Hepatocyte (in vitro differentiated cells): ENCODE data around the gene GATAD1. TPM values are rescaled to one million over a fixed set of nuclear protein-coding genes. Genes with fewer than 3 reads are reported as not detected.

Experiments used
- DNase-seq: peaks from one replicate; pipeline ENCODE4 v3.0.0-alpha.2; 2016; ENCODE audit warnings: low spot score
- H2AFZ ChIP-seq: fragments of 200-600 bp; sonication (generic); 2 replicates; pipeline ENCODE4 v1.6.0; 2016; ENCODE audit warnings: antibody characterized with exemption, mild to moderate bottlenecking
- H3K27ac ChIP-seq: fragments of 200-600 bp; sonication (generic); 2 replicates; pipeline ENCODE4 v1.5.1; 2016; ENCODE audit warnings: mild to moderate bottlenecking
- H3K27me3 ChIP-seq: fragments of 200-600 bp; sonication (generic); 2 replicates; pipeline ENCODE4 v1.6.1; 2016
- H3K36me3 ChIP-seq: fragments of 200-600 bp; sonication (generic); replicated peaks from 2 replicates; pipeline ENCODE4 v1.5.1; 2016; ENCODE audit warnings: low read depth; ENCODE audit not compliant: insufficient read depth
- H3K4me1 ChIP-seq: fragments of 200-600 bp; sonication (generic); 2 replicates; pipeline ENCODE4 v1.5.1; 2016; ENCODE audit warnings: mild to moderate bottlenecking, moderate library complexity; ENCODE audit not compliant: insufficient read depth
- H3K4me2 ChIP-seq: fragments of 200-600 bp; sonication (generic); 2 replicates; pipeline ENCODE4 v1.6.0; 2016
- H3K4me3 ChIP-seq: fragments of 200-600 bp; sonication (generic); 2 replicates; pipeline ENCODE4 v1.5.1; 2016; ENCODE audit warnings: mild to moderate bottlenecking
- H3K79me2 ChIP-seq: fragments of 200-600 bp; sonication (generic); 2 replicates; pipeline ENCODE4 v1.6.0; 2017; ENCODE audit warnings: mild to moderate bottlenecking
- H3K9me2 ChIP-seq: fragments of 200-600 bp; sonication (generic); replicated peaks from 2 replicates; pipeline ENCODE4 v1.6.0; 2017; ENCODE audit warnings: mild to moderate bottlenecking; ENCODE audit not compliant: insufficient read depth
- H3K9me3 ChIP-seq: fragments of 200-600 bp; sonication (generic); 2 replicates; pipeline ENCODE4 v1.5.1; 2016; ENCODE audit warnings: low read depth, mild to moderate bottlenecking
- H4K20me1 ChIP-seq: fragments of 200-600 bp; sonication (generic); 2 replicates; pipeline ENCODE4 v1.6.0; 2016; ENCODE audit warnings: mild to moderate bottlenecking; ENCODE audit not compliant: insufficient read depth, poor library complexity, severe bottlenecking
- EZH2 ChIP-seq: fragments of 200-600 bp; sonication (generic); IDR thresholded peaks from 2 replicates; pipeline ENCODE4 v1.6.1; 2016; ENCODE audit warnings: antibody characterized with exemption, mild to moderate bottlenecking, borderline replicate concordance
- EZH2phosphoT487 ChIP-seq: fragments of 200-600 bp; sonication (generic); IDR thresholded peaks from one replicate; pipeline ENCODE4 v1.6.1; 2018; ENCODE audit warnings: antibody characterized with exemption, mild to moderate bottlenecking, low read depth, moderate library complexity; ENCODE audit not compliant: unreplicated experiment, severe bottlenecking
- WGBS: methylation state at CpG from one replicate; pipeline ENCODE4 v1.1.6; 2016; ENCODE audit warnings: low lambda C conversion rate; ENCODE audit errors: missing lambda C conversion rate; 5-methylcytosine and 5-hydroxymethylcytosine counted together
- polyA plus RNA-seq: library from polyadenylated mRNA; unstranded; fragments of >200 nt; fragmentation: Nextera tagmentation; extraction: Ambion mirVana; gene quantifications from 2 replicates; pipeline ENCODE4 v1.2.1, GENCODE V29; 2016
- total RNA-seq: library from RNA; depleted of rRNA; stranded (reverse); fragments of >200 nt; gene quantifications from 2 replicates; pipeline ENCODE4 v1.2.3, GENCODE V29; 2014
- TF ChIP-seq, protein P1 (sequence below): fragments of 200-600 bp; sonication (generic); IDR thresholded peaks from 2 replicates; pipeline ENCODE4 v1.5.1; 2016; ENCODE audit warnings: antibody characterized with exemption, mild to moderate bottlenecking; ENCODE audit not compliant: poor library complexity

GATAD1 gene
- total and polyA plus RNA-seq, 2 experiments from 2014 or later = 28.7 to 33.2 TPM

DNA sequence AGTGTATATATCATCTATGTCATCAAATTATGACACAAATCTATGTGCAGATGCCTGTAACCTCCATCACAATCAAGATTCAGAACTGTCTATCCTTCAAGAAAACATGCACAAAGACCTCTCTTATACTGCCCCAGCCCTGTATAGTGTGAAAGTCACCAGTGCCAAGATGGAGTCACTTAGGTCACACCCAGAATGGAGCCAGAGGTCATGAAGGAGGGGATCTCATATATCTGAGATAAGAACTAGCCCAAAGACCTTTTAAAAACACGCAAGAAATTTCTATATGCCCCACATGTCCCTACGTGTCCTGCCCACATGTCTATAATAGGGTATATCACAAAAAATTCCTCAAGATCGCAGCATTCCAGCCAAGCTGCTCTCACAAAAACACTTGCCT, 20.1 kb upstream of the GATAD1 start:
- H3K4me2 ChIP-seq = no peak overlapping the region
- TF ChIP-seq, protein P1, sequence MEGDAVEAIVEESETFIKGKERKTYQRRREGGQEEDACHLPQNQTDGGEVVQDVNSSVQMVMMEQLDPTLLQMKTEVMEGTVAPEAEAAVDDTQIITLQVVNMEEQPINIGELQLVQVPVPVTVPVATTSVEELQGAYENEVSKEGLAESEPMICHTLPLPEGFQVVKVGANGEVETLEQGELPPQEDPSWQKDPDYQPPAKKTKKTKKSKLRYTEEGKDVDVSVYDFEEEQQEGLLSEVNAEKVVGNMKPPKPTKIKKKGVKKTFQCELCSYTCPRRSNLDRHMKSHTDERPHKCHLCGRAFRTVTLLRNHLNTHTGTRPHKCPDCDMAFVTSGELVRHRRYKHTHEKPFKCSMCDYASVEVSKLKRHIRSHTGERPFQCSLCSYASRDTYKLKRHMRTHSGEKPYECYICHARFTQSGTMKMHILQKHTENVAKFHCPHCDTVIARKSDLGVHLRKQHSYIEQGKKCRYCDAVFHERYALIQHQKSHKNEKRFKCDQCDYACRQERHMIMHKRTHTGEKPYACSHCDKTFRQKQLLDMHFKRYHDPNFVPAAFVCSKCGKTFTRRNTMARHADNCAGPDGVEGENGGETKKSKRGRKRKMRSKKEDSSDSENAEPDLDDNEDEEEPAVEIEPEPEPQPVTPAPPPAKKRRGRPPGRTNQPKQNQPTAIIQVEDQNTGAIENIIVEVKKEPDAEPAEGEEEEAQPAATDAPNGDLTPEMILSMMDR = no peak
- TF ChIP-seq EZH2 (no peak), EZH2phosphoT487 (no peak)
- H3K9me3 ChIP-seq = no peaks in the 10 kb centered on the region
- H3K27me3 ChIP-seq = no peaks in the 10 kb centered on the region
- H3K36me3 ChIP-seq = no peaks in the 10 kb centered on the region
- no peak for DNase-seq
- no peak overlapping the region for H3K4me3 ChIP-seq
- peaks cover 4% of the 10 kb centered on the region for H3K4me1 ChIP-seq
- no peaks in the 10 kb centered on the region for H3K9me2 ChIP-seq
- H3K27ac ChIP-seq = no peak overlapping the region
- H2AFZ ChIP-seq = no peak overlapping the region
- no peaks in the 10 kb centered on the region for H3K79me2 ChIP-seq
- no peaks in the 10 kb centered on the region for H4K20me1 ChIP-seq
- WGBS = 77% methylated on average over 3 of the region's 3 CpGs

DNA sequence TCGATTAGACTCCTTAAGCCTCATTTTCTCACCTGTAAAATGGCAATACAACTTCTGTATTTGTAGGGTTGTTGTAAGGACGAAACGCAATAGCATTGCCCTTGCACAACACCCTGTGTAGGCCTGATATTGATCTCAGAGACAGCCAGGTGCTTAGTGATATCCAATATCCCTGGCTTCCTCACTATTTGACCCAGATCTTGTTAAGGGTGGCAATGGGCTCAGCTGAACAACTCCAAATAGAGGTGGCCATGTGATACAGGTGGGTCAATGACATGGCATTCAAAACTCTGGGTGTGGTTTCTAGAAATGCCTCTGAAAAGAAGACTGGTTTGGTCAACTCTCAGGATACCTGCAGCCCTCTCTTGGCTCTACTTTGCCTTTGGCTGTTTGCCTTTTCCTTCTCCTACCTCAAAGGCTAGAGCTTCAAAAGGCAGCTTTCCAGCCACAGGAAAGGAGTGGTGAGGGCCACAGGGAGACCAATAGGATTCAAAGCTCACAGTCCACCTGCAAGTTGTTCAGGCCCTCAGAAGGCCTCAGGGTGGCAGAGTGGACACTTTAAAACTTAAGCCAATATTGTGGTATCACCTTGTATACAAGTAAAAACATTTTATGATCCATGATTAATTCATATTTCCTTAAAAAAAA, 14.9 kb upstream of the GATAD1 start:
- DNase-seq = no peak
- TF ChIP-seq, protein P1 = no peak
- TF ChIP-seq EZH2 (no peak), EZH2phosphoT487 (no peak)
- H3K4me3 ChIP-seq = no peak overlapping the region
- no peaks in the 10 kb centered on the region for H3K9me2 ChIP-seq
- no peak overlapping the region for H3K4me2 ChIP-seq
- H4K20me1 ChIP-seq = no peaks in the 10 kb centered on the region
- H3K4me1 ChIP-seq = no peaks in the 10 kb centered on the region
- H3K27ac ChIP-seq = no peak overlapping the region
- H2AFZ ChIP-seq = no peak overlapping the region
- H3K36me3 ChIP-seq = no peaks in the 10 kb centered on the region
- H3K9me3 ChIP-seq = no peaks in the 10 kb centered on the region
- no peaks in the 10 kb centered on the region for H3K79me2 ChIP-seq
- H3K27me3 ChIP-seq = no peaks in the 10 kb centered on the region
- 85% methylated on average over 3 of the region's 3 CpGs for WGBS

DNA sequence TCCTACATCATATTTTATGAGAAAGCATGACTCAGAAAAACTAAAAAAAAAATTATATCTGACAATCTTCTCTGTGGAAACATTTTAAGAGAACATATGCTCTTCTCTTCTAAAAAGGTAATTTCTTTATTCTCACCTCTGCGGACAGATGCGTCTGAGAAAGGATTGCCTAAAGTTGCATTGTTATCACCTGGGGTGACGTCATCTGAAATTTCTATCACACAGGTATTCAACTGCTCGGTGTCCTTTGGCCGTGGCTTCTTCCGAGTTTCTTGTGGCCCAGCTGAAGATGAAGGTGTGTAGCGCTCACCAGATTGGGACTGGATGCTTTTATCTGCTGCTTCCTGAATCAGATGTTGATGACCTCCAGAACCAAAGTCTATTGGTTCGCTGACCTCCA, 14.3 kb upstream of the GATAD1 start:
- Histone ChIP-seq H3K4me2 (no peak overlapping the region), H3K4me1 (no peaks in the 10 kb centered on the region), H3K27me3 (no peaks in the 10 kb centered on the region), H3K27ac (no peak overlapping the region), H3K9me3 (no peaks in the 10 kb centered on the region), H3K36me3 (no peaks in the 10 kb centered on the region), H3K79me2 (no peaks in the 10 kb centered on the region), H3K9me2 (no peaks in the 10 kb centered on the region), H4K20me1 (no peaks in the 10 kb centered on the region), H3K4me3 (no peak overlapping the region), H2AFZ (no peak overlapping the region)
- DNase-seq = no peak
- no peak for TF ChIP-seq EZH2
- TF ChIP-seq, protein P1 = no peak
- no peak for TF ChIP-seq EZH2phosphoT487
- WGBS = 96% methylated on average over 8 of the region's 8 CpGs

DNA sequence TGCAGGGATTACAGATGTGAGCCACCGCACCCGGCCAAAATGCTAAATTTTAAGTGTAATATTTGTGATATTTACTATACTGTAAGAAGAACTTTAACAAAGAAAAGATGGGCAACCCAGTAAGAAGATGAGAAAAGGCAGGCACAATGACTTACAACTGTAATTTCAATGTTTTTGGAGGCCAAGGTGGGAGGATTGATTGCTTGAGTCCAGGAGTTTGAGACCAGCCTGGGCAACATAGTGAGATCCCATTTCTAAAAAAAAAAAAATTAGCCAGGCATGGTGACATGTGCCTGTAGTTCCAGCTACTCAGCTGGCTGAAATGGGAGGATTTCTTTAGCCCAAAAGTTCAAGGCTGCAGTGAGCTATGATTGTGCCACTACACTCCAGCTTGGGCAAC, 11.7 kb upstream of the GATAD1 start:
- H3K79me2 ChIP-seq = no peaks in the 10 kb centered on the region
- H3K4me2 ChIP-seq = no peak overlapping the region
- no peaks in the 10 kb centered on the region for H3K9me2 ChIP-seq
- 91% methylated on average over 2 of the region's 2 CpGs for WGBS
- no peaks in the 10 kb centered on the region for H4K20me1 ChIP-seq
- H3K4me3 ChIP-seq = no peak overlapping the region
- no peak for DNase-seq
- no peaks in the 10 kb centered on the region for H3K4me1 ChIP-seq
- TF ChIP-seq EZH2phosphoT487 = no peak
- TF ChIP-seq, protein P1 = no peak
- TF ChIP-seq EZH2 = no peak
- no peak overlapping the region for H3K27ac ChIP-seq
- no peaks in the 10 kb centered on the region for H3K27me3 ChIP-seq
- no peaks in the 10 kb centered on the region for H3K36me3 ChIP-seq
- no peaks in the 10 kb centered on the region for H3K9me3 ChIP-seq
- H2AFZ ChIP-seq = no peak overlapping the region
